WTC11 (cell line): ENCODE results near the gene NUMA1.

Source experiments
- CTCF ChIP-seq: fragments of 200-600 bp; IDR thresholded peaks from 2 replicates; pipeline ENCODE4 v1.8.0; 2022; ENCODE audit warnings: antibody characterized with exemption
- E2F4 ChIP-seq: sonication (generic); formaldehyde crosslinking; IDR thresholded peaks from 2 replicates; pipeline ENCODE4 v1.8.1; 2022; ENCODE audit warnings: low read depth, mild to moderate bottlenecking, moderate library complexity, missing genetic modification reagents, borderline replicate concordance
- MLX ChIP-seq: sonication (generic); formaldehyde crosslinking; IDR thresholded peaks from 2 replicates; pipeline ENCODE4 v1.8.1; 2023; ENCODE audit warnings: mild to moderate bottlenecking, missing genetic modification reagents, moderate library complexity
- NFYB ChIP-seq: sonication (generic); formaldehyde crosslinking; conservative IDR thresholded peaks from 2 replicates; pipeline ENCODE4 v1.8.0; 2022; ENCODE audit warnings: low read depth, missing genetic modification reagents
- TCF7 ChIP-seq: sonication (generic); formaldehyde crosslinking; IDR thresholded peaks from 2 replicates; pipeline ENCODE4 v1.8.0; 2022; ENCODE audit warnings: mild to moderate bottlenecking, low read depth, missing genetic modification reagents, moderate library complexity
- USF2 ChIP-seq: sonication (generic); formaldehyde crosslinking; IDR thresholded peaks from 2 replicates; pipeline ENCODE4 v1.8.1; 2023; ENCODE audit warnings: mild to moderate bottlenecking, missing genetic modification reagents, moderate library complexity
- ZNF512 ChIP-seq: sonication (generic); formaldehyde crosslinking; IDR thresholded peaks from 2 replicates; pipeline ENCODE4 v1.8.1; 2022; ENCODE audit warnings: missing genetic modification reagents, borderline replicate concordance

- TF ChIP-seq USF2 (CRISPR knock-in tag) = no peak
- no peak for TF ChIP-seq E2F4
- no peak for TF ChIP-seq TCF7
- TF ChIP-seq ZNF512 (CRISPR knock-in tag) = no peak
- no peak for TF ChIP-seq NFYB
- TF ChIP-seq CTCF = no peak
- TF ChIP-seq MLX (CRISPR knock-in tag) = no peak
Observed at GRCh38 chr11:71994786-71995185, 85.6 kb downstream of the NUMA1 start.
